GM12864 (cell line): ENCODE measurements around the gene LANCL3.

Experiments
- DNase-seq: peaks from one replicate; pipeline ENCODE4 v3.0.0-alpha.2; 2011; ENCODE audit warnings: low read depth
- H3K4me3 ChIP-seq: 2 replicates; pipeline ENCODE4 v1.5.1; 2011; ENCODE audit warnings: mild to moderate bottlenecking, low read depth, low read length, control low read depth
- CTCF ChIP-seq: IDR thresholded peaks from 2 replicates; pipeline ENCODE4 v1.5.1; 2011; ENCODE audit warnings: low read depth, mild to moderate bottlenecking, moderate library complexity, low read length, control low read depth, inconsistent platforms; ENCODE audit errors: missing control alignments

Gene LANCL3

GRCh38 chrX:37676811-37677210, 105.3 kb downstream of the LANCL3 start:
- DNase-seq = no peak
- H3K4me3 ChIP-seq = no peak overlapping the region
- TF ChIP-seq CTCF = no peak

- TF ChIP-seq CTCF = no peak
- DNase-seq = no peak
- no peak overlapping the region for H3K4me3 ChIP-seq
These were observed 105.8 kb downstream of the LANCL3 start for GRCh38 chrX:37677243-37677642.

- no peak for TF ChIP-seq CTCF
- H3K4me3 ChIP-seq = no peak overlapping the region
- DNase-seq = no peak
These were observed 106.3 kb downstream of the LANCL3 start for GRCh38 chrX:37677765-37678164.

GRCh38 chrX:37678574-37678973, 107.1 kb downstream of the LANCL3 start:
- H3K4me3 ChIP-seq = no peak overlapping the region
- DNase-seq = no peak
- TF ChIP-seq CTCF = no peak

GRCh38 chrX:37679230-37679629, 107.8 kb downstream of the LANCL3 start:
- no peak for TF ChIP-seq CTCF
- DNase-seq = no peak
- no peak overlapping the region for H3K4me3 ChIP-seq

- DNase-seq = no peak
These were observed 108.4 kb downstream of the LANCL3 start for GRCh38 chrX:37679888-37680287.

More at GRCh38 chrX:37679888-37680287, 108.4 kb downstream of the LANCL3 start:
- no peak overlapping the region for H3K4me3 ChIP-seq
- no peak for TF ChIP-seq CTCF
